Neural progenitor cell (in vitro differentiated cells): ENCODE measurements around the gene DVL1. TPM values are rescaled to one million over a fixed set of nuclear protein-coding genes. Genes with fewer than 3 reads are reported as not detected.
A peak's percentile ranks its signal among the peaks of the same experiment; 100 is the strongest.

Experiments
- DNase-seq: peaks from one replicate; pipeline ENCODE4 v3.0.0-alpha.2; 2016; ENCODE audit warnings: low spot score
- H2AFZ ChIP-seq: fragments of 200-600 bp; sonication (generic); replicated peaks from 2 replicates; pipeline ENCODE4 v1.6.1; 2016; ENCODE audit warnings: antibody characterized with exemption
- H3F3A ChIP-seq: fragments of 200-600 bp; sonication (generic); 2 replicates; pipeline ENCODE4 v1.6.1; 2016; ENCODE audit warnings: antibody characterized with exemption, low read depth
- H3K27ac ChIP-seq: fragments of 200-600 bp; sonication (generic); 2 replicates; pipeline ENCODE4 v1.5.1; 2016; ENCODE audit warnings: mild to moderate bottlenecking
- H3K27me3 ChIP-seq: fragments of 200-600 bp; sonication (generic); 2 replicates; pipeline ENCODE4 v1.6.1; 2016; ENCODE audit warnings: mild to moderate bottlenecking, moderate library complexity
- H3K36me3 ChIP-seq: fragments of 200-600 bp; sonication (generic); 2 replicates; pipeline ENCODE4 v1.5.1; 2016
- H3K4me1 ChIP-seq: fragments of 200-600 bp; sonication (generic); 2 replicates; pipeline ENCODE4 v1.6.1; 2016; ENCODE audit warnings: mixed run types
- H3K4me2 ChIP-seq: fragments of 200-600 bp; sonication (generic); 2 replicates; pipeline ENCODE4 v1.6.1; 2016
- H3K4me3 ChIP-seq: fragments of 200-600 bp; sonication (generic); 2 replicates; pipeline ENCODE4 v1.5.1; 2016
- H3K79me2 ChIP-seq: fragments of 200-600 bp; sonication (generic); 2 replicates; pipeline ENCODE4 v1.6.1; 2016; ENCODE audit warnings: low read depth
- H3K9ac ChIP-seq: fragments of 200-600 bp; sonication (generic); 2 replicates; pipeline ENCODE4 v1.6.1; 2016
- H3K9me3 ChIP-seq: fragments of 200-600 bp; sonication (generic); 2 replicates; pipeline ENCODE4 v1.5.1; 2016; ENCODE audit warnings: low read depth
- H4K20me1 ChIP-seq: fragments of 200-600 bp; sonication (generic); 2 replicates; pipeline ENCODE4 v1.6.1; 2016; ENCODE audit warnings: low read depth
- H3K27ac Mint-ChIP-seq: 3 replicates; pipeline ENCODE4 v1.8.0; 2021; ENCODE audit warnings: mixed read lengths
- H3K27me3 Mint-ChIP-seq: 2 replicates; pipeline ENCODE4 v1.8.0; 2022; ENCODE audit warnings: low read depth, mild to moderate bottlenecking, inconsistent platforms, moderate library complexity, mixed read lengths; ENCODE audit not compliant: insufficient read depth
- H3K36me3 Mint-ChIP-seq: 3 replicates; pipeline ENCODE4 v1.8.0; 2021; ENCODE audit warnings: mixed read lengths
- H3K4me1 Mint-ChIP-seq: 3 replicates; pipeline ENCODE4 v1.8.0; 2021; ENCODE audit warnings: mixed read lengths
- H3K4me3 Mint-ChIP-seq: 3 replicates; pipeline ENCODE4 v1.8.0; 2021; ENCODE audit warnings: mild to moderate bottlenecking, moderate library complexity, mixed read lengths
- H3K9me3 Mint-ChIP-seq: 3 replicates; pipeline ENCODE4 v1.8.0; 2020; ENCODE audit warnings: mixed read lengths
- EZH2 ChIP-seq: fragments of 200-600 bp; sonication (generic); IDR thresholded peaks from 2 replicates; pipeline ENCODE4 v1.6.1; 2017; ENCODE audit warnings: antibody characterized with exemption, mild to moderate bottlenecking, moderate library complexity
- EZH2phosphoT487 ChIP-seq: fragments of 200-600 bp; sonication (generic); IDR thresholded peaks from 2 replicates; pipeline ENCODE4 v1.6.1; 2017; ENCODE audit warnings: antibody characterized with exemption
- total RNA-seq: library from RNA; depleted of rRNA; stranded (reverse); fragments of >200 nt; gene quantifications from 2 replicates; pipeline ENCODE4 v1.2.3, GENCODE V29; 2015; ENCODE audit warnings: low replicate concordance
- TF ChIP-seq, protein P1 (sequence below): fragments of 200-600 bp; sonication (generic); IDR thresholded peaks from 2 replicates; pipeline ENCODE4 v1.5.1; 2017; ENCODE audit warnings: antibody characterized with exemption, mild to moderate bottlenecking

DVL1 gene
- total RNA-seq, 1 donor from 2014 or later = 14.5 TPM

- no peaks in the 10 kb centered on the region for H3K4me1 ChIP-seq
- DNase-seq = no peak
- H3K36me3 Mint-ChIP-seq = peaks cover under 1% of the 10 kb centered on the region
- no peaks in the 10 kb centered on the region for H3K27me3 ChIP-seq
- H3K9me3 ChIP-seq = no peaks in the 10 kb centered on the region
- H3K27ac Mint-ChIP-seq = no peak overlapping the region
- H2AFZ ChIP-seq = no peak overlapping the region
- no peaks in the 10 kb centered on the region for H4K20me1 ChIP-seq
- no peak overlapping the region for H3K27ac ChIP-seq
- H3K36me3 ChIP-seq = no peaks in the 10 kb centered on the region
- no peak overlapping the region for H3K4me2 ChIP-seq
- no peak overlapping the region for H3K4me3 ChIP-seq
- peaks cover 5% of the 10 kb centered on the region for H3K27me3 Mint-ChIP-seq
- no peak overlapping the region for H3K4me3 Mint-ChIP-seq
- no peaks in the 10 kb centered on the region for H3K9me3 Mint-ChIP-seq
- H3F3A ChIP-seq = peaks cover 10% of the 10 kb centered on the region
- TF ChIP-seq EZH2phosphoT487 = no peak
- no peaks in the 10 kb centered on the region for H3K4me1 Mint-ChIP-seq
- H3K79me2 ChIP-seq = no peaks in the 10 kb centered on the region
- no peak overlapping the region for H3K9ac ChIP-seq
Measured at GRCh38 chr1:1381294-1381693, 32.1 kb upstream of the DVL1 start.

- no peak for DNase-seq
- H3K79me2 ChIP-seq = no peaks in the 10 kb centered on the region
- H3K4me1 Mint-ChIP-seq = no peaks in the 10 kb centered on the region
- TF ChIP-seq EZH2 (no peak), EZH2phosphoT487 (no peak)
- TF ChIP-seq, protein P1, sequence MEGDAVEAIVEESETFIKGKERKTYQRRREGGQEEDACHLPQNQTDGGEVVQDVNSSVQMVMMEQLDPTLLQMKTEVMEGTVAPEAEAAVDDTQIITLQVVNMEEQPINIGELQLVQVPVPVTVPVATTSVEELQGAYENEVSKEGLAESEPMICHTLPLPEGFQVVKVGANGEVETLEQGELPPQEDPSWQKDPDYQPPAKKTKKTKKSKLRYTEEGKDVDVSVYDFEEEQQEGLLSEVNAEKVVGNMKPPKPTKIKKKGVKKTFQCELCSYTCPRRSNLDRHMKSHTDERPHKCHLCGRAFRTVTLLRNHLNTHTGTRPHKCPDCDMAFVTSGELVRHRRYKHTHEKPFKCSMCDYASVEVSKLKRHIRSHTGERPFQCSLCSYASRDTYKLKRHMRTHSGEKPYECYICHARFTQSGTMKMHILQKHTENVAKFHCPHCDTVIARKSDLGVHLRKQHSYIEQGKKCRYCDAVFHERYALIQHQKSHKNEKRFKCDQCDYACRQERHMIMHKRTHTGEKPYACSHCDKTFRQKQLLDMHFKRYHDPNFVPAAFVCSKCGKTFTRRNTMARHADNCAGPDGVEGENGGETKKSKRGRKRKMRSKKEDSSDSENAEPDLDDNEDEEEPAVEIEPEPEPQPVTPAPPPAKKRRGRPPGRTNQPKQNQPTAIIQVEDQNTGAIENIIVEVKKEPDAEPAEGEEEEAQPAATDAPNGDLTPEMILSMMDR = no peak
- H3K4me3 Mint-ChIP-seq = no peak overlapping the region
- H3K9me3 ChIP-seq = no peaks in the 10 kb centered on the region
- H3K4me2 ChIP-seq = no peak overlapping the region
- no peaks in the 10 kb centered on the region for H3K36me3 ChIP-seq
- H3K36me3 Mint-ChIP-seq = no peaks in the 10 kb centered on the region
- H3K27me3 ChIP-seq = no peaks in the 10 kb centered on the region
- no peak overlapping the region for H3K27ac Mint-ChIP-seq
- no peaks in the 10 kb centered on the region for H3K4me1 ChIP-seq
- H2AFZ ChIP-seq = no peak overlapping the region
- peaks cover 5% of the 10 kb centered on the region for H3K27me3 Mint-ChIP-seq
- H4K20me1 ChIP-seq = no peaks in the 10 kb centered on the region
- peaks cover 14% of the 10 kb centered on the region for H3F3A ChIP-seq
- no peaks in the 10 kb centered on the region for H3K9me3 Mint-ChIP-seq
- H3K4me3 ChIP-seq = no peak overlapping the region
- H3K9ac ChIP-seq = no peak overlapping the region
- H3K27ac ChIP-seq = no peak overlapping the region
Measured at GRCh38 chr1:1380860-1381259, 31.6 kb upstream of the DVL1 start.

- H3K4me1 Mint-ChIP-seq = peaks cover 10% of the 10 kb centered on the region
- no peak overlapping the region for H3K27ac Mint-ChIP-seq
- H2AFZ ChIP-seq = no peak overlapping the region
- peaks cover 2% of the 10 kb centered on the region for H3K27me3 Mint-ChIP-seq
- TF ChIP-seq EZH2 (no peak), EZH2phosphoT487 (no peak)
- TF ChIP-seq, protein P1 = no peak
- no peaks in the 10 kb centered on the region for H3K9me3 ChIP-seq
- peaks cover 7% of the 10 kb centered on the region for H3K4me1 ChIP-seq
- no peak overlapping the region for H3K4me3 ChIP-seq
- DNase-seq = no peak
- no peak overlapping the region for H3K4me3 Mint-ChIP-seq
- peaks cover 3% of the 10 kb centered on the region for H4K20me1 ChIP-seq
- H3K27me3 ChIP-seq = no peaks in the 10 kb centered on the region
- H3F3A ChIP-seq = peaks cover 16% of the 10 kb centered on the region
- no peaks in the 10 kb centered on the region for H3K36me3 ChIP-seq
- H3K79me2 ChIP-seq = peaks cover 17% of the 10 kb centered on the region
- H3K9ac ChIP-seq = no peak overlapping the region
- no peak overlapping the region for H3K4me2 ChIP-seq
- no peaks in the 10 kb centered on the region for H3K9me3 Mint-ChIP-seq
- no peak overlapping the region for H3K27ac ChIP-seq
- no peaks in the 10 kb centered on the region for H3K36me3 Mint-ChIP-seq
Measured at GRCh38 chr1:1377540-1378205, 28.5 kb upstream of the DVL1 start.

- H4K20me1 ChIP-seq = peaks cover 3% of the 10 kb centered on the region
- H3K36me3 ChIP-seq = no peaks in the 10 kb centered on the region
- Mint-ChIP-seq H3K4me1 (peaks cover 10% of the 10 kb centered on the region), H3K27me3 (peaks cover 2% of the 10 kb centered on the region), H3K27ac (peak overlapping the region; percentile 11), H3K9me3 (no peaks in the 10 kb centered on the region), H3K36me3 (no peaks in the 10 kb centered on the region), H3K4me3 (peak overlapping the region; percentile 76)
- no peak overlapping the region for H3K4me2 ChIP-seq
- DNase-seq = no peak
- TF ChIP-seq, protein P1 = no peak
- TF ChIP-seq EZH2 (no peak), EZH2phosphoT487 (no peak)
- peaks cover 22% of the 10 kb centered on the region for H3F3A ChIP-seq
- H3K4me3 ChIP-seq = no peak overlapping the region
- peaks cover 7% of the 10 kb centered on the region for H3K4me1 ChIP-seq
- peaks cover 17% of the 10 kb centered on the region for H3K79me2 ChIP-seq
- no peaks in the 10 kb centered on the region for H3K9me3 ChIP-seq
- H3K9ac ChIP-seq = no peak overlapping the region
- H2AFZ ChIP-seq = no peak overlapping the region
- no peak overlapping the region for H3K27ac ChIP-seq
- no peaks in the 10 kb centered on the region for H3K27me3 ChIP-seq
Measured at GRCh38 chr1:1376551-1377226, 27.5 kb upstream of the DVL1 start.
